ENCODE results near the gene IL1RN.
A peak's percentile ranks its signal among the peaks of the same experiment; 100 is the strongest.

The IL1RN gene

GRCh38 chr2:113162173-113162572, 34.8 kb downstream of the IL1RN start:
- H3K4me1 Mint-ChIP-seq (ENCODE audit: low read depth): peaks cover 23% of the 10 kb centered on the region
- H3K9me3 Mint-ChIP-seq: no peaks in the 10 kb centered on the region
- no peak overlapping the region for H3K27ac Mint-ChIP-seq
- H3K36me3 Mint-ChIP-seq (ENCODE audit: low read depth): peaks cover 3% of the 10 kb centered on the region
- no peak overlapping the region for H3K4me3 Mint-ChIP-seq
- H3K27me3 Mint-ChIP-seq (ENCODE audit: low read depth): no peaks in the 10 kb centered on the region
- no peak for DNase-seq (ENCODE audit: low spot score)

GRCh38 chr2:113162869-113163268, 35.5 kb downstream of the IL1RN start:
- Mint-ChIP-seq H3K27ac (no peak overlapping the region), H3K9me3 (no peaks in the 10 kb centered on the region), H3K27me3 (ENCODE audit: low read depth) (no peaks in the 10 kb centered on the region), H3K36me3 (ENCODE audit: low read depth) (peaks cover 3% of the 10 kb centered on the region), H3K4me1 (ENCODE audit: low read depth) (peaks cover 29% of the 10 kb centered on the region), H3K4me3 (no peak overlapping the region)
- DNase-seq (ENCODE audit: low spot score): no peak

- Mint-ChIP-seq H3K4me3 (no peak overlapping the region), H3K4me1 (ENCODE audit: low read depth) (peaks cover 34% of the 10 kb centered on the region)
Measured at GRCh38 chr2:113164215-113164929, 37.0 kb downstream of the IL1RN start.

GRCh38 chr2:113164930-113165585, 37.7 kb downstream of the IL1RN start:
- Mint-ChIP-seq H3K27ac (no peak overlapping the region), H3K9me3 (no peaks in the 10 kb centered on the region), H3K36me3 (ENCODE audit: low read depth) (peaks cover 5% of the 10 kb centered on the region), H3K4me1 (ENCODE audit: low read depth) (peaks cover 40% of the 10 kb centered on the region), H3K27me3 (ENCODE audit: low read depth) (no peaks in the 10 kb centered on the region), H3K4me3 (no peak overlapping the region)
- DNase-seq (ENCODE audit: low spot score): no peak

More at GRCh38 chr2:113164215-113164929, 37.0 kb downstream of the IL1RN start:
- Mint-ChIP-seq H3K9me3 (no peaks in the 10 kb centered on the region), H3K36me3 (ENCODE audit: low read depth) (peaks cover 2% of the 10 kb centered on the region), H3K27ac (no peak overlapping the region), H3K27me3 (ENCODE audit: low read depth) (no peaks in the 10 kb centered on the region)
- DNase-seq (ENCODE audit: low spot score): no peak

- Mint-ChIP-seq H3K36me3 (ENCODE audit: low read depth) (peaks cover 8% of the 10 kb centered on the region), H3K9me3 (peaks cover 3% of the 10 kb centered on the region), H3K27ac (peak overlapping the region; percentile 9), H3K4me3 (no peak overlapping the region), H3K27me3 (ENCODE audit: low read depth) (no peaks in the 10 kb centered on the region), H3K4me1 (ENCODE audit: low read depth) (peaks cover 43% of the 10 kb centered on the region)
- no peak for DNase-seq (ENCODE audit: low spot score)
Measured at GRCh38 chr2:113166187-113166645, 38.8 kb downstream of the IL1RN start.

GRCh38 chr2:113167115-113167932, 39.9 kb downstream of the IL1RN start:
- H3K27me3 Mint-ChIP-seq (ENCODE audit: low read depth): no peaks in the 10 kb centered on the region
- peaks cover 5% of the 10 kb centered on the region for H3K9me3 Mint-ChIP-seq
- peak; percentile 48 for DNase-seq (ENCODE audit: low spot score)
- H3K4me3 Mint-ChIP-seq: peak overlapping the region; percentile 79
- peaks cover 15% of the 10 kb centered on the region for H3K36me3 Mint-ChIP-seq (ENCODE audit: low read depth)
- H3K4me1 Mint-ChIP-seq (ENCODE audit: low read depth): peaks cover 52% of the 10 kb centered on the region
- H3K27ac Mint-ChIP-seq: peak overlapping the region; percentile 92

- Mint-ChIP-seq H3K4me1 (ENCODE audit: low read depth) (peaks cover 52% of the 10 kb centered on the region), H3K27ac (peak overlapping the region; percentile 92), H3K27me3 (ENCODE audit: low read depth) (no peaks in the 10 kb centered on the region), H3K36me3 (ENCODE audit: low read depth) (peaks cover 19% of the 10 kb centered on the region), H3K9me3 (peaks cover 5% of the 10 kb centered on the region), H3K4me3 (peak overlapping the region; percentile 79)
- no peak for DNase-seq (ENCODE audit: low spot score)
Measured at GRCh38 chr2:113167962-113168340, 40.6 kb downstream of the IL1RN start.

GRCh38 chr2:113169002-113169530, 41.7 kb downstream of the IL1RN start:
- Mint-ChIP-seq H3K27ac (peak overlapping the region; percentile 92), H3K4me1 (ENCODE audit: low read depth) (peaks cover 60% of the 10 kb centered on the region), H3K9me3 (peaks cover 5% of the 10 kb centered on the region), H3K36me3 (ENCODE audit: low read depth) (peaks cover 22% of the 10 kb centered on the region), H3K4me3 (peak overlapping the region; percentile 79), H3K27me3 (ENCODE audit: low read depth) (no peaks in the 10 kb centered on the region)
- DNase-seq (ENCODE audit: low spot score): peak; percentile 23

GRCh38 chr2:113169586-113169985, 42.2 kb downstream of the IL1RN start:
- H3K4me3 Mint-ChIP-seq: peak overlapping the region; percentile 65
- H3K36me3 Mint-ChIP-seq (ENCODE audit: low read depth): peaks cover 27% of the 10 kb centered on the region
- H3K27me3 Mint-ChIP-seq (ENCODE audit: low read depth): no peaks in the 10 kb centered on the region
- H3K9me3 Mint-ChIP-seq: peaks cover 5% of the 10 kb centered on the region
- DNase-seq (ENCODE audit: low spot score): no peak
- H3K4me1 Mint-ChIP-seq (ENCODE audit: low read depth): peaks cover 60% of the 10 kb centered on the region
- H3K27ac Mint-ChIP-seq: peak overlapping the region; percentile 86

GRCh38 chr2:113171334-113172075, 44.1 kb downstream of the IL1RN start:
- Mint-ChIP-seq H3K9me3 (peaks cover 5% of the 10 kb centered on the region), H3K4me1 (ENCODE audit: low read depth) (peaks cover 64% of the 10 kb centered on the region), H3K4me3 (peak overlapping the region; percentile 46), H3K27ac (peak overlapping the region; percentile 58), H3K27me3 (ENCODE audit: low read depth) (no peaks in the 10 kb centered on the region), H3K36me3 (ENCODE audit: low read depth) (peaks cover 42% of the 10 kb centered on the region)
- DNase-seq (ENCODE audit: low spot score): no peak

GRCh38 chr2:113172721-113173541, 45.5 kb downstream of the IL1RN start:
- Mint-ChIP-seq H3K36me3 (ENCODE audit: low read depth) (peaks cover 54% of the 10 kb centered on the region), H3K4me3 (peak overlapping the region; percentile 89), H3K9me3 (peaks cover 5% of the 10 kb centered on the region), H3K4me1 (ENCODE audit: low read depth) (peaks cover 65% of the 10 kb centered on the region), H3K27ac (peak overlapping the region; percentile 93), H3K27me3 (ENCODE audit: low read depth) (no peaks in the 10 kb centered on the region)
- DNase-seq (ENCODE audit: low spot score): no peak

- peak within 1 kb of the TSS; percentile 93 for H3K27ac Mint-ChIP-seq
- DNase-seq (ENCODE audit: low spot score): peak; percentile 91
- H3K4me3 Mint-ChIP-seq: peak within 1 kb of the TSS; percentile 89
- no peaks in the 10 kb centered on the region for H3K27me3 Mint-ChIP-seq (ENCODE audit: low read depth)
- H3K4me1 Mint-ChIP-seq (ENCODE audit: low read depth): peaks cover 65% of the 10 kb centered on the region
- H3K36me3 Mint-ChIP-seq (ENCODE audit: low read depth): peaks cover 62% of the 10 kb centered on the region
- peaks cover 5% of the 10 kb centered on the region for H3K9me3 Mint-ChIP-seq
Measured at GRCh38 chr2:113173542-113174375, 46.4 kb downstream of the IL1RN start, which contains the start of gene PSD4. Gene PSD4, plus strand, starts transcription at chr2:113173971. Its CDS starts 8,486 bp downstream, at chr2:113182457.
